Urothelium cell line (cell line): ENCODE results near the gene SLC13A3.
A peak's percentile ranks its signal among the peaks of the same experiment; 100 is the strongest.

Source experiments
- DNase-seq: peaks from one replicate; pipeline ENCODE4 v3.0.0; 2011; ENCODE audit warnings: low spot score, mixed read lengths
- FAIRE-seq: peaks from 2 replicates; lab custom pipeline; 2011; peaks lifted over from hg19 to GRCh38; lab: Jason Lieb, UNC

SLC13A3 gene

DNA sequence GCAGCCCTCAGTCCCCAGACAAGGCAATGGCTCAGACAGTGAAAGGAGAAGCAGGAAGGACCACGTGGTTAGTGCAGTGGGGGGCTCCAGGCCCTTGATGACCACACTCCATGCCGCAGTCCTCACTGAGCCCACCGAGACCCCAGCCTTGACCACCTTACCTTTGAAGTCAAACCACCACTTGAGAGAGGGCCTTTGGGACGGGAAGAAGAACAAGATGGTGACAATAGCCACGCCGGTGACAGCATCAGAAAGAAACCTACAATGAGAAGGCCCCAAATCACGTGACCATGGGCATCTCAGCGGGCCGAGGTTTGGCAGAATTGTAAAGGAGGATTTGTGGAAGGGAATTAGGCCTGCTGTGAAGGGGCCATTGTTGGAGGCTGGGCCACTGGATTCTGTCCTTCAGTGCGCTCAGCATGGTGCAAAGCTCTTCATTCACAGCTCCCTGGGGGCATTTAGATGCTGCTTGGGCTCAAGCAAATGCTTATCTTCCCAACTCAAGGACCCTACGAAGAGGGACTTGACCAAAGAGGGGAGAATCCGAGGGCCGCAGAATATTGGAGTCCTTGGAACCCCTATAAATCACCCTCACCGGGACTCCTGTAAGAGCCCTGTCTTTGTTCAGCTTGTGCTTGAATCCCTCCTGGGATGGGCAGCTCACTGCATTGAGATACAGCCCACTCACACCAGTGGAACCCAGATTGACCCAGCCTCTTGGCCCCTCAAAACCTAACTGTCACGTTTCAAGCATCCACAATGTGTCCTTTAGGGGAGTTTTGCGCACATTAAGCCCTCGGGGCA, 67.6 kb downstream of the SLC13A3 start:
- DNase-seq (no peak), FAIRE-seq (no peak)

DNA sequence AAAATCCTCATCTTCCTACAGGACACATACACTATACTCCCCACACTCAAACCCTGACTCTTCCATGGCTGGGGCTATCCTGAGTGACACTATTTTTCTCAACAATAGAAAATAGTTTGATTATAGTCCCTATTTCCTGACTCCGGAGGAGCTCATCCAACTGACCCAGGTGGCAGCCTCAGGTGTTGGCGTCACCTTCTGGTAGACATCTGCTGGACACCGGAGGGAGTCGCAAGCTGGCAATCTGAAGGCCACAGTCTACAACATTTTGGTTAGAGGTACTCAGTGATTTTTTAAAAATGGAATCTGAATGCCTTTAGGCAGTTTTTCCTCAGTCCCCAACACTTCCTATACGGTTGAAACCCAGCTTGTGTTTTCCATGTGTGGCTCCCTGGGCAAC, 68.6 kb downstream of the SLC13A3 start:
- no peak for FAIRE-seq
- no peak for DNase-seq

DNA sequence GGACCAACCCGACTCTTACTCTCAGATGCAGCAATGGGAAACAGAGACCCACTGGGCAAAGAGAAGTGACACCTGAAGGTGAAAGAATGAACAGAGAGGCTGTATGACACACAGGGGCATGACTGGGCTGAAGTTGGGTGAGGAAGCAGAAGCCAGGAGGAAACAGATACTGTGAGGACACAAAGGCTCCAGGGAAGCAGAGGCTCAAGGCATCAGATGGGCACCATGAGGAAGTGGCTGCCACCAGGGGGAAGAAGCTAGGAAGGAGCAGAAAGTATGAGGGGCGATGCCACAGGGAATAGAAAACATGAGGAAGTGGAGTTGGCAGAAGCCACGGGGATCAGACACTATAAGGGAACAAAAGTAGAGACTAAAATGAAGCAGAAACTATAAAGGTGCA, 69.9 kb downstream of the SLC13A3 start:
- DNase-seq: no peak
- peak; percentile 32 for FAIRE-seq

DNA sequence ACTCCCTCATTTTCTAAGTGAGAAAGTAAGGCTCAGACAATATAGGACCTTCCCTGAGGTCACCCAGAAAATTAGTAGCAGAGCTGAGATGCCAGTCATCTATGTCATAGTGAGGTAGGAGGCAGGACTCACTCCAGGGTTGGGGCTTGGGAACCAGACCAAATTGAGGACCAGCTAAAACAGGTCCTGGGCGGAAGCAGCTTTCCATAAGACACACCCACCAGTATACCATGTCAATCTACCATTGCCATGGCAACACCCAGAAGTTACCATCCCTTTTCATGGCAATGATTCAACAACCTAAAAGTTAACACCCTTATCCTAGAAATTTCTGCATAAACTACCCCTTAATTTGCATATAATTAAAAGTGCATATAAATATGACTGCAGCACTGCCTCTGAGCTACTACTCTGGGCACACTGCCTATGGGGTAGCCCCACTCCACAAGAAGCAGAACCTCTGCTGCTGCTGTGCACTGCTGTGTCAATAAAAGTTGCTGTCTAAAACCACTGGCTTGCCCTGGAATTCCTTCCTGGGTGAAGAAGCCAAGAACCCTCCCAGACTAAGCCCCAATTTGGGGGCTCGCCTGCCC, 70.5 kb downstream of the SLC13A3 start:
- no peak for FAIRE-seq
- DNase-seq: no peak

DNA sequence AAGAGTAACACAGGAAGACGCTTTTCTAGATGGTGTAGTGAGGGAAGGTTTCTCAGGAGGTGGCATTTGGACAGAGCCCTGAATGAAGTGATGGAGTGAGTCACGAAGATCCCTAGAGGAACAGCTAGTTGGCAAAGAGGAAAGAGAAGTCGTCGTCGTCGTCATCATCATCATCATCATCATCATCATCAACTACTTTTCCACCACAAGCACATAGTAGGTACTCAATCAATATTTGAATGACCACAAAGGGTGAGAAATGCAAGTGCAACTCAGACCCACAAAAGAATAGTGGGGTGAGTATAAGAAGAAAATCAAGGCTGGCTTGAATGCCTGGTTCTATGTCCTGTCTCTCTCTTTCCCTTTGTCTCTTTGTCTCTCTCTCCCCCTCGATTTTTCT, 72.5 kb downstream of the SLC13A3 start:
- FAIRE-seq: no peak
- DNase-seq: no peak

DNA sequence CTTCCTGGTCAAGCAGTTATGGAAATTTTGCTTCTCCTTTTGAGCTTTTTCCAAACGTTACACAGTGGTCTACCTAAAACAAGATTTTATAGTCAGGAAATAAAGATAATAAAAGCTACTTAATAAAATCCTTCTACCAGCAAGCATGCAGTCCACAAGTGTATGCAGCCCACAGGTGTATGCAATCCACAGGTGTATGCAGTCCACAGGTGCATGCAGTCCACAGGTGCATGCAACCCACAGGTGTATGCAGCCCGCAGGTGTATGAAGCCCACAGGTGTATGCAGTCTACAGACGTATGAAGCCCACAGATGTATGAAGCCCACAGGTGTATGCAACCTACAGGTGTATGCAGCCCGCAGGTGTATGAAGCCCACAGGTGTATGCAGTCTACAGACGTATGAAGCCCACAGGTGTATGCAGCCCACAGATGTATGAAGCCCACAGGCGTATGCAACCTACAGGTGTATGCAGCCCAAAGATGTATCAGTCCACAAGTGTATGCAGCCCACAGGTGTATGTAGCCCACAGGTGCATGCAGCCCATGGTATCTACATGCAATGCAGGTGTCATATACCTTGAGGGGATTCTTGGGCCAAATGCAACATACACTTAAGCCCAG, 74.4 kb downstream of the SLC13A3 start:
- FAIRE-seq (no peak), DNase-seq (no peak)

DNA sequence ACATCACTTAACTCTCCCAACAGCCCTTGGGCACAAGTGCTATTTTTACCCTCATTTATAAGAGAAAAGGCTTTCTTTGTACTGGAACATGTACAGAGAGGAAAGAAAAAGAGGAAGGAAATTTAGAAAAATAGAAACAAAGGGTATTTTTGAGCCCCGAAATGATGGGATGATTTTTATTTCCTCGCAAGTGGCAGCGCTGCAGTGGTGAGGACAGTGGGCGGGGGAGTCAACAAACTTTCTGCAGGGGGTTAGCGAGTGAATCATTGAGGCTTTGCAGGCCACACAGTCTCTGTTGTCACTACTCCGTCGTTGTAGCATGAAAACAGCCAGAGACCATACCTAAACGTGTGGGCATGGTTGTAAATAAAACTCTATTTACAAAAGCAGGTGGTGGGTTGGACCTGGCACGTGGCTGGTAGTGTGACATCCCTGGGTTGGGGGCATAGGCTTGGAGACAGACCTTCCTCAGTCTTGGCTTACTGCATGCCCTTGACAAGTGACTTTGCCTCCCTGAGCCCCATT, 75.3 kb downstream of the SLC13A3 start:
- DNase-seq (no peak), FAIRE-seq (no peak)

DNA sequence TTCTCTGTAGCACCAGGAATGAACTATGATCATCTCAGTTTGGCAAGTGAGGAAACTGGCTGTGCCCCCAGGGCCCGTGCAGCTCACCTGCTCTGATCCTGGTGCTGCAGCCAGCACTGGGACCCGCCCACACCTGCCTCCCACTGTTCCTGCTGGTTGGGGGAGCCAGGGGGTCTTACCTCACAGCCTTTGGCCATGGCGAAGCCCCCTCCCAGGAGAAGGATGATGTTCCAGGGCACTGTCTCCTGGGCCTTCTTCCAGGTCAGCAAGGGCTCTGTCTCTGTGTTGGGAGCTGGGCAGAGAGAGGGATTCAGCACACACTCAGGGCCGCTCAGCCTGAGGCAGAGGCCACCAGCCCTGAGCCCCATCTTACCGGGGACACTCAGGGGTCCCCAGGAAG, 75.9 kb downstream of the SLC13A3 start:
- FAIRE-seq (no peak), DNase-seq (no peak)

DNA sequence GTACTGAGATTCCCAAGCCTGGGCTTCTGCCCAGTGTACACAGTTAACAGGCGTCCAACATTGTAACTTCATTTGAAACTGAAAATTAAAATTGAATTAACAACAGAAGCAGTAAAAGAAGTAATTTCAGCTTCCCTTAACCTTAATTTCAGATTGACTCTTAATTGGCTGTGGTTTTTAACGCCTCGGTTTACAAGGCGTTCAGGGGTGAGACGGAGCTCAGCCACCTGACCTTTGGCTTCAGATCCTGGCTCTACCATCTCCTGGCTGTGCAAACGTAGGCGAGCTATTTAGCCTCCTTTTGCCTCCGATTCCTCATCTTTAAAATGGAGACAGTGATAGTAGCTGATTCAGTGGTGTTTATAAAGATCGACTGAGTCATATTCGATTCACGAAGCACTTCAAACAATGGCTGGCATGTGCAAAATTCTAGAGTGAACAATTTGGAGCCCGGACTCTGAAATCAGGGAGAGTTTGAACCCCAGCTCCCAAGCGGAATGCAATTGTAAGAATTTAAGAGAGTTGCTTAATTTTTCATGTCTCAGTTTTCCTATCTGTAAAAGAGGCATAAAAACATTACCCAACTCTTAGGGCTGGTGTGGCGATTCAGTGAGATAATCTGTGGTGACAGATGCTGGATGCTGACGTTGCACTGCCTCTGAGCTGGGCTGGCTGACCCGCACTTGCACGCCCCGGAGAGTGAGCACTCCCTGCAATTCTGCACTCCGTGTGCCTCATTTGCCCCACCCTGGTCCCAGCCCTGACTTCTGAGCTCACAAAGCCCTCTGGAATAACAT, 77.3 kb downstream of the SLC13A3 start:
- FAIRE-seq: no peak
- no peak for DNase-seq

DNA sequence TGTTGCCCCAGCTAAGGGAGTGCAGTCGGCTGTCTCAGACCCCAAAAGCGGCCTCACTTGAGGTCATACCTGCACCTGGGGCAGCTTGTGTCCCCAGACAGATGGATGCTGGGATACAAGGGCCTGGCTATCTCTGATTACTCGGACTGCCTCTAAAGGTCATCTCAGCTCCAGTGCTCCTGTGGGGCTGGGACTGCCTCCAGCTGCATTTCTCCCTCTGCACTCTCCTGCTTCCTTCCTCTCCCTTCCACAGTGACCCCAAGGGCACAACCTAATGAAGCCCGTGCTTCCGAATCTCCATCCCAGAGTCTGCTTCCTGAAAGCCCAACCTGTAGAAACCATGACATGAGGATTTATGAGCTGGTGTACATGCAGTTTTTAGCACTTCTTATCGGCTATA, 78.0 kb downstream of the SLC13A3 start:
- FAIRE-seq: no peak
- no peak for DNase-seq

DNA sequence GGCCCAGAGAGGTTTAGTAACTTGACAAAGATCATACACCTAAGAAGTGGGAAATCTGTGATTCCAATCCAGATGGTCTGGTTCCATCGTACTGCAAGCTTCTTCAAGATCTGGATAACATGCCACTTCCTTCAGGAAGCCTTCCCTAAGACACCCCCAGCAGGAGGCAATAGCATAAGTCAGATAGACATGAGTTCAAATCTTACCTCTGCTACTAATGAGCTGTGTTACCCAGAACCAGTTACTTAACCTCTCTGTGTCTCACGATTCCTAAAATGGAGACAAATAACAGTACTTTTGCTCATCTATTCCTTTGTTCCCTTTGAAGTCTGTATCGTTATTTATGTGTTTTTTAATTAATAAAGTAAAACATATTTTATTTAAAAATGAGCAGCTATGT, 78.5 kb downstream of the SLC13A3 start:
- FAIRE-seq (no peak), DNase-seq (no peak)

DNA sequence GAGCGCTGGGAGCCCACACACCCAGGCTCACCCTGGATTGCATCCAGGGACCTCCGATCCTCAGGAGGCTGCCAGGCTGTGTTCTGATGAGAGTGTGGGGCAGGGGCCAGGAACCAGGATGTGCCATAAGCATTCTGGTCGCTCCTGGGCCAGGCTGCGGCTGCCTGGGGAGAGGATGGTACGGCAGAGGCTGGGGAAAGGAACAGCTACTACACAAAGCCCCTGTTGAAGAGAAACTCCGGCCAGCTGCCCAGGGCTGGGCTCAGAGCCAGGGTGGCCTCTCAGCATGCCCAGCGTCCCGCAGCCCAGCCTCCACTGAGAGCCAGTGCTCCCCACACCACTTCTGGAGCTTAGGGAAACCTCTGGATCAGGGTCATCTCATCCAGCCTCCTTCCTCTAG, 79.1 kb downstream of the SLC13A3 start:
- DNase-seq (no peak), FAIRE-seq (no peak)

DNA sequence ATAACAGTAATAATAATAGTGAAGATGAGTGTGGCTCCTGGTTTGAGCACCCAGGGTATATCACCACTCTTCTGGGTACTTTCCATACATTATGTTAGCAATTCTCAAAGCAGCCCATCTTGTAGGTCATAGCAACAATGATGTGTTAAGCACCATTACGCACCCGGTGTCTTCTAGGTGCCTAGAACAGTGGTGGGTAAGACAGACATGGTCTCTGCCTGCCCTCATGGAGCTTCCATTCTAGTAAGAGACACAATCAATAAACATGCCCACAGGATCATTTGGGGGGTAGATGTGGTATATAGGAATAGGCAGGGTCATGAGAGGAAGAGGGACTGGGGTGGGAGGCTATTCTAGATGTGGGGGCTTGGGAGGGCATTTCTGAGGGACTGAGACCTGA, 79.8 kb downstream of the SLC13A3 start:
- no peak for DNase-seq
- no peak for FAIRE-seq

DNA sequence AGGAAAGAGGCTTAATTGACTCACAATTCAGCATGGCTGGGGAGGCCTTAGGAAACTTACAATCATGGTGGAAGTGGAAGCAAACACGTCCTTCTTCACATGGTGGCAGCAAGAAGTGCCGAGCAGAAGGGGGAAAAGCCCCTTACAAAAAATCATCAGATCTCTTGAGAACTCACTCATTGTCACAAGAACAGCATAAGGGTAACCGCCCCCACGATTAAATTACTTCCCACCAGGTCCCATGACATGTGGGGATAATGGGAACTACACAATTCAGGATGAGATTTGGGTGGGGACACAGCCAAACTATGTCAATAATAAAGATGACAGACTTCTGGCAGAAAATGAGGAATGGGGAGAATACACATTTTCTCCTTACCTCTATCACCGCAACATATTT, 80.3 kb downstream of the SLC13A3 start:
- no peak for DNase-seq
- no peak for FAIRE-seq

DNA sequence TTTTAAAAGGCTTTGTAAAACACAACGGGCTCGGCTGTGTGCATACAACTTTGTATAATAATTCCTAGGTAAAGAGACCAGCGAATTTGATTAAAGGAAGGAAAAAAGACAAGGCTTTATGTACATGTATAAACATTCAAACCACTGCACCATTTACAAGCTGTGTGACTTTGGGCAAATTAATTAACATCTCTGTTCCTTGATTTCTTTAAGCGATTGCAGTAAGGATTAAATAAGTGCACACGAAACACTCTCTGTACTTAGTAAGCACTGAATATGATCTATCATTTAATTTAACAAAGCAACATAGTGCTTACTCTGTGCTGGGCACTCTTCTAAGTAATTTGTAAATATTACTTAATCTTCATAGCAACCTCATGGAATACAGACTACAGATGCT, 81.3 kb downstream of the SLC13A3 start:
- FAIRE-seq (no peak), DNase-seq (no peak)

DNA sequence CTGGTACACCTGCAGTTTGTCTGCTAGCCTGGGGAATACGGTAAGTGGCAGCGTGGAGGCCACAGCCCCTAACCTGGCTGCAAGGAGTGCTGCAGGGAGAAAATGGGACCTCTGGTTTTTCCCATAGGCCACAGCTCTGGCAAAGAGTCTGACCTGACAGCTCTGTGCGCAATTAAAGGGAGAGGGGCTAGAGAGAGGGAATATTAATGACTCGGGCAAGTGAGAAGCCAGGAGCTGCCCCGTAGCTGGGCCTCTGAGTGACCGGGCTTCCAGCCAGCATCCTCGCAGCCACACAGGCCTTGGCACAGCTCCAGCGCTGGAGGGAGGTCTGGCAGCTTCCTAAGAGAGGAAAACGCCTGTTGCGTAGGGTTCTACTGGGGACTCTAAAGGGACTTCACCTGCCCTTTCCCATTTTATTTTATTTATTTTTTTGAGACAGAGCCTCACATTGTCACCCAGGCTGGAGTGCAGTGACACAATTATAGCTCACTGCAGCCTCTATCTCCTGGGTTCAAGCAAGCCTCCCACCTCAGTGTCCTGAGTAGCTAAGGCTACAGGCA, 82.6 kb downstream of the SLC13A3 start:
- FAIRE-seq: no peak
- peak; percentile 88 for DNase-seq

DNA sequence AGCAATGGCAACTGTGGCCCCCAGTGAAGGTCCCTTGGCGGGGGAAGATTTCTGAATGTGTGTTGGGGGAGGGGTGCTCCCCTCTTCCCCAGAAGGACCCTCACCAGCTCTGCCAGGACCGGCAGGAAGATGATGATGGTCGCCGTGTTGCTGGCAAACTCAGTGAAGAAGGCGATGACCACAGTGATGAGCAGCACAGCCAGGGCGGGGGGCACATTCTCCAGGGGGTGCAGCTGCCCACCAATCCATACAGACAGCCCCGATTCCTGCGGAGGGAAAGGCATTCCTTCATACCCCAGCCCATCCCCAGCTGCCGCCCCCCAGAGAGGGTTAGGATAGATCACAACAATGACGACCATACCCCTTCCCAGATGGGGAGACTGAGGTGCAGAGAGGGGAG, 85.1 kb downstream of the SLC13A3 start:
- peak; percentile 9 for FAIRE-seq
- DNase-seq: no peak

DNA sequence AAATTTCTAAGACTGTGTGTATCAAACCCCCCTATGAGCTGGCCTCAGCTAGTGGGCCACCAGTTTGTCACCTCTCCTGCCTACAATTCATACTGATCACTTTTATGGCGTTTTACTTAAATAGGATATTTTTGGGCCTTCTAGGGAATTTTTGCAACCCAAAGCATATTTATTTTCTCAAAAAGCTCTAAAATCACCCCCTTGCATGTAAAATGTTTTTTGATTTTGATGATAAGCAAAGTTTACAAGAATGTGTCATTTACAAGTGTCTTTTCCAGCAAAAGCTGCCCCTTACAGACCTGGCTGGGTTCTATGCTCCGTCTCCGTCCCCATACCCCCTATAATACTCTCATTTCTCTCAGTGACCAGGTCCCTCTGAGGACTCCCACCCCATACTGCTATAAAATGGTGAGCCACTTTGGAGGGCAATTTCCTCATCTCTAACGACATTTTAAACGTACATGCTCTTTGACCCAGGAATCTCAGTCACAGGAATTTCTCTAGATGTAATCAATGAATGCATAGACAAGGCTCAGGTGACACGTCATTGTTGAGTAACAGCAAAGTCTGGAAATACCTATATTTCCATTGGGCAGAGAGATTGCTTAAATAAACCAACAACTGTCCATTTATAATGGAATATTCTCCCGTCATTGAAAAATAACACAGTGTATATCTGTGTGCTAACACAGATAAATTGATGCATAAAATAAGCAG, 86.9 kb downstream of the SLC13A3 start:
- no peak for DNase-seq
- FAIRE-seq: no peak

DNA sequence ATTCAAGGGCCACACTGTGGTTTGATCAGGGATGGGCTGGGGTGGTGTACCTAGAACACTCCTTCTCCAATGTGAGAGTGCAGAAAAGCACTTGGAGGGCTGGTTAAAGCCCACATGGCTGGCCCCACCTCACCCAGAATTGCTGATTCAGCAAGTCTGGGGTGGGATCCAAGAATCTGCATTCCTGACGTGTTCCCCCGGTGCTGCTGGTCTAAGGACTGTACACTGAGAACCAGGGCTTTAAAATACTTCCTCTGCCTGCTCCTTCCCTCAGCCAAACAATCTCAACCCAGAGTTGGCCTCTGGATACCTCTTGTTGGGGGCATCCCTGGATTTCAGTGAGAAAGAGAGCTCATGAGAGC, 87.4 kb downstream of the SLC13A3 start:
- DNase-seq (no peak), FAIRE-seq (no peak)

DNA sequence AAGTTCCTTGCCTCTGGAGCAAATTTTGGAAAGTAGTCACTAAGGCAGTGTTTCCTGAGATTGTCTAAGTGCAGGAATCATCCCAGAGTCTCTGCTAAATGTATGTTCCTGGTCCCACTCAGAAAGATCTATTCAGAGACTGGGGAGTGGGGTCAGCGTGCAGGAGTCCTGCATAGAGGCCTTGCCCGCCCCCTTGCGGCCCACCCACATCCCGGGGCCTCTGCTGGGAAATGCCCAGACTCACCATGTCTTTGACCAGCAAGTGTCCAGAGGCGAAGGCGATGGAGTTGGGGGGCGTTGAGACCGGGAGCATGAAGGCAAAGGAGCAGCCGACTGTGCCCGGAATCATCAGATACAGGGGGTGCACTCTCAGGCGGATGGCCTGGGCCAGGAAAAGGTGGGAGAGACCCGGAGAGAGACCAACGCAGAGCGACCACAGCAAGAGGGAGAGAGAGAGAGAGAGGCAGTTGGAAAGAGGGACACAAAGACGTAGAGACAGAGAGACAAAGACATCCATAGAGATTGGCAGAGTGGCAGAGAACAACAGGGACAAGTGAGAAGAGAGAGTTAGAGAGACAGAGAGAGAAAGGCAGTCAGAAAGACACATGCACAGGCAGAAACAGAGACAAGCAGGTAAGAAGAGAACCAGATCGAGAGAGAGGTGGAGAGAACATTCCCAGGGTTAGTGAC, 87.9 kb downstream of the SLC13A3 start:
- DNase-seq: no peak
- FAIRE-seq: no peak
